OCI-LY3 (cell line): ENCODE measurements around the gene ARG2.

ENCODE experiments used
- CTCF ChIP-seq: fragments of 200-600, 300-600 bp; sonication (generic); IDR thresholded peaks from 2 replicates; pipeline ENCODE4 v1.5.1; 2014; ENCODE audit warnings: antibody characterized with exemption, low read length, low read depth
- EZH2phosphoT487 ChIP-seq: fragments of 200-600 bp; shearing (Covaris generic); IDR thresholded peaks from 2 replicates; pipeline ENCODE4 v1.6.1; 2018; ENCODE audit warnings: antibody characterized with exemption, mixed run types, low read depth

- TF ChIP-seq CTCF: no peak
- TF ChIP-seq EZH2phosphoT487: no peak
Measured at GRCh38 chr14:67698179-67698578, 78.5 kb downstream of the ARG2 start.
